Mammary epithelial cell (primary cell): ENCODE data around the gene RELN.

Experiments used
- CTCF ChIP-seq, 2 donors: IDR thresholded peaks in 1 of 2; conservative IDR thresholded peaks in 1 of 2; 2 replicates each; pipeline ENCODE4 v1.5.1; 2011 to 2012; ENCODE audit warnings: inconsistent platforms in 2 of 2, low read length in 2 of 2, mild to moderate bottlenecking in 2 of 2, control low read depth in 1 of 2, low read depth in 1 of 2; ENCODE audit not compliant: insufficient read depth in 1 of 2; ENCODE audit errors: extremely low read depth in 1 of 2
- EZH2 ChIP-seq: IDR thresholded peaks from 2 replicates; pipeline ENCODE4 v1.6.1; 2012; ENCODE audit warnings: low read length, inconsistent platforms, borderline replicate concordance

GRCh38 chr7:103593691-103594090, 395.8 kb downstream of the RELN start:
- TF ChIP-seq CTCF (conservative IDR thresholded peaks at IDR 0.05 in 1 of 2, IDR thresholded peaks at IDR 0.05 in 1 of 2; ENCODE audit: extremely low read depth in 1 of 2, insufficient read depth in 1 of 2, low read depth in 1 of 2, low read length in 2 of 2) (no peak), EZH2 (no peak)
